Hepatocyte (in vitro differentiated cells): ENCODE data around the gene ANO2. TPM values are rescaled to one million over a fixed set of nuclear protein-coding genes. Genes with fewer than 3 reads are reported as not detected.

Experiments
- DNase-seq: peaks from one replicate; pipeline ENCODE4 v3.0.0-alpha.2; 2016; ENCODE audit warnings: low spot score
- H2AFZ ChIP-seq: fragments of 200-600 bp; sonication (generic); 2 replicates; pipeline ENCODE4 v1.6.0; 2016; ENCODE audit warnings: antibody characterized with exemption, mild to moderate bottlenecking
- H3K27ac ChIP-seq: fragments of 200-600 bp; sonication (generic); 2 replicates; pipeline ENCODE4 v1.5.1; 2016; ENCODE audit warnings: mild to moderate bottlenecking
- H3K27me3 ChIP-seq: fragments of 200-600 bp; sonication (generic); 2 replicates; pipeline ENCODE4 v1.6.1; 2016
- H3K36me3 ChIP-seq: fragments of 200-600 bp; sonication (generic); replicated peaks from 2 replicates; pipeline ENCODE4 v1.5.1; 2016; ENCODE audit warnings: low read depth; ENCODE audit not compliant: insufficient read depth
- H3K4me1 ChIP-seq: fragments of 200-600 bp; sonication (generic); 2 replicates; pipeline ENCODE4 v1.5.1; 2016; ENCODE audit warnings: mild to moderate bottlenecking, moderate library complexity; ENCODE audit not compliant: insufficient read depth
- H3K4me2 ChIP-seq: fragments of 200-600 bp; sonication (generic); 2 replicates; pipeline ENCODE4 v1.6.0; 2016
- H3K4me3 ChIP-seq: fragments of 200-600 bp; sonication (generic); 2 replicates; pipeline ENCODE4 v1.5.1; 2016; ENCODE audit warnings: mild to moderate bottlenecking
- H3K79me2 ChIP-seq: fragments of 200-600 bp; sonication (generic); 2 replicates; pipeline ENCODE4 v1.6.0; 2017; ENCODE audit warnings: mild to moderate bottlenecking
- H3K9me2 ChIP-seq: fragments of 200-600 bp; sonication (generic); replicated peaks from 2 replicates; pipeline ENCODE4 v1.6.0; 2017; ENCODE audit warnings: mild to moderate bottlenecking; ENCODE audit not compliant: insufficient read depth
- H3K9me3 ChIP-seq: fragments of 200-600 bp; sonication (generic); 2 replicates; pipeline ENCODE4 v1.5.1; 2016; ENCODE audit warnings: low read depth, mild to moderate bottlenecking
- H4K20me1 ChIP-seq: fragments of 200-600 bp; sonication (generic); 2 replicates; pipeline ENCODE4 v1.6.0; 2016; ENCODE audit warnings: mild to moderate bottlenecking; ENCODE audit not compliant: insufficient read depth, poor library complexity, severe bottlenecking
- EZH2 ChIP-seq: fragments of 200-600 bp; sonication (generic); IDR thresholded peaks from 2 replicates; pipeline ENCODE4 v1.6.1; 2016; ENCODE audit warnings: antibody characterized with exemption, mild to moderate bottlenecking, borderline replicate concordance
- EZH2phosphoT487 ChIP-seq: fragments of 200-600 bp; sonication (generic); IDR thresholded peaks from one replicate; pipeline ENCODE4 v1.6.1; 2018; ENCODE audit warnings: antibody characterized with exemption, mild to moderate bottlenecking, low read depth, moderate library complexity; ENCODE audit not compliant: unreplicated experiment, severe bottlenecking
- WGBS: methylation state at CpG from one replicate; pipeline ENCODE4 v1.1.6; 2016; ENCODE audit warnings: low lambda C conversion rate; ENCODE audit errors: missing lambda C conversion rate; 5-methylcytosine and 5-hydroxymethylcytosine counted together
- polyA plus RNA-seq: library from polyadenylated mRNA; unstranded; fragments of >200 nt; fragmentation: Nextera tagmentation; extraction: Ambion mirVana; gene quantifications from 2 replicates; pipeline ENCODE4 v1.2.1, GENCODE V29; 2016
- total RNA-seq: library from RNA; depleted of rRNA; stranded (reverse); fragments of >200 nt; gene quantifications from 2 replicates; pipeline ENCODE4 v1.2.3, GENCODE V29; 2014
- TF ChIP-seq, protein P1 (sequence below): fragments of 200-600 bp; sonication (generic); IDR thresholded peaks from 2 replicates; pipeline ENCODE4 v1.5.1; 2016; ENCODE audit warnings: antibody characterized with exemption, mild to moderate bottlenecking; ENCODE audit not compliant: poor library complexity

The ANO2 gene
- total and polyA plus RNA-seq, 2 experiments from 2014 or later, result 1.0 to 1.9 TPM

DNA sequence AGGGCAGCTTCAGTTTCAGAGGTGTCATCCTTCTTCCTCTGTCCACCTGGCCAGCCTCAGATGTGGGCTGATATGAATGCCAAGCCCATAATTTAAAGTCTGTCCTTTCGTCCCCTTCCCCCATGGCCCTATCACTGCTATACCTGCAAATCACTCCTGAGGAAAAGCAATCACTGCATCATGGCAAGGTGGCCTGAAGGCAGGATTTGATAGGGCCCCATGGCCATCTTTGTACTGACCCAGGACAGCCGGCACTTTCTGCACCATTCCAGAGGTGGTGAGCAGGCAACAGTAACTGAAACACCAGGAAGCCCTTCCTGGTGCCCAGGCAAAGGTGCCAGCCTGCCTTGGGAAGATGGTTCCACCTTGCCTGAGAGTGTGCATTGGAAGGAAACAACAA, 60.8 kb downstream of the ANO2 start:
- no peak for TF ChIP-seq EZH2
- TF ChIP-seq, protein P1, sequence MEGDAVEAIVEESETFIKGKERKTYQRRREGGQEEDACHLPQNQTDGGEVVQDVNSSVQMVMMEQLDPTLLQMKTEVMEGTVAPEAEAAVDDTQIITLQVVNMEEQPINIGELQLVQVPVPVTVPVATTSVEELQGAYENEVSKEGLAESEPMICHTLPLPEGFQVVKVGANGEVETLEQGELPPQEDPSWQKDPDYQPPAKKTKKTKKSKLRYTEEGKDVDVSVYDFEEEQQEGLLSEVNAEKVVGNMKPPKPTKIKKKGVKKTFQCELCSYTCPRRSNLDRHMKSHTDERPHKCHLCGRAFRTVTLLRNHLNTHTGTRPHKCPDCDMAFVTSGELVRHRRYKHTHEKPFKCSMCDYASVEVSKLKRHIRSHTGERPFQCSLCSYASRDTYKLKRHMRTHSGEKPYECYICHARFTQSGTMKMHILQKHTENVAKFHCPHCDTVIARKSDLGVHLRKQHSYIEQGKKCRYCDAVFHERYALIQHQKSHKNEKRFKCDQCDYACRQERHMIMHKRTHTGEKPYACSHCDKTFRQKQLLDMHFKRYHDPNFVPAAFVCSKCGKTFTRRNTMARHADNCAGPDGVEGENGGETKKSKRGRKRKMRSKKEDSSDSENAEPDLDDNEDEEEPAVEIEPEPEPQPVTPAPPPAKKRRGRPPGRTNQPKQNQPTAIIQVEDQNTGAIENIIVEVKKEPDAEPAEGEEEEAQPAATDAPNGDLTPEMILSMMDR, result no peak
- no peak for TF ChIP-seq EZH2phosphoT487
- no peak for DNase-seq
- Histone ChIP-seq H3K4me2 (no peak overlapping the region), H3K9me3 (no peaks in the 10 kb centered on the region), H3K79me2 (no peaks in the 10 kb centered on the region), H3K27me3 (peaks cover 7% of the 10 kb centered on the region), H3K27ac (no peak overlapping the region), H3K9me2 (no peaks in the 10 kb centered on the region), H2AFZ (no peak overlapping the region), H3K4me3 (no peak overlapping the region), H3K36me3 (no peaks in the 10 kb centered on the region), H4K20me1 (no peaks in the 10 kb centered on the region), H3K4me1 (no peaks in the 10 kb centered on the region)
- WGBS, result 90% methylated on average over 2 of the region's 2 CpGs

DNA sequence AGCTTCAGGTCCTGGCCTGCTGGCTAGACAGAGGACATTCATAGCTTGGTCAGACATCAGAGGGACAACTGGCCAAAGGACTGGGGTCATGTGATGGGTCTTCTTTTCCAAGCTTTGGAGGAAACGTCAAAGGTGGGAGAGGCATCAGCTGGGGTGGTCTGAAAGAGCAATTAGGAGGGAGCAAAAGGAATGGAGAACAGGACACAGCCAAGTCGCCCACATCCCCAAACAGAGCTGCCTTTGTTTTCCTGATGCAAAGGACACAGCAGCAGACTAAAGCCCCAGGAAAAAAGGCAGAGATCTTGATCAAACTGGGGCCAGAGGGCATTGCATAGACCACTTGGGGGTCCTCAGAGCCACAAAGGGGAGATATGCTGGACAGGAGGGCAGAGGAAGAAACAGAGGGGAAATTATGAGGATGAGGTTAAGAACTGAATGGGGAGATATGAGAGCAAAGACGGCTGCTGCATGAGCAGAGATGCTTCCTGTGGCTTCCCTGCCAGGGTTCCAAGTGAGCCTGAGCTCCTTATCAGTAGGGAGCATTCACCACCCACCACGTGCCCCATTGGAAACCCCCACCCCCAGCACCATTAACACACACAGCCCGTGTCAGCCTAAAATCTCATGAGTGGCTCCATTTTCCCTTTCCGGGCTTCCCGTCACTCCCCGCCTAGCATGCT, 62.4 kb downstream of the ANO2 start:
- H3K4me3 ChIP-seq, result no peak overlapping the region
- no peaks in the 10 kb centered on the region for H3K36me3 ChIP-seq
- no peak overlapping the region for H3K4me2 ChIP-seq
- 77% methylated on average over 8 of the region's 8 CpGs for WGBS
- no peaks in the 10 kb centered on the region for H3K9me2 ChIP-seq
- TF ChIP-seq, protein P1, result no peak
- TF ChIP-seq EZH2 (no peak), EZH2phosphoT487 (no peak)
- H3K27me3 ChIP-seq, result peaks cover 8% of the 10 kb centered on the region
- H2AFZ ChIP-seq, result no peak overlapping the region
- no peaks in the 10 kb centered on the region for H3K79me2 ChIP-seq
- H3K4me1 ChIP-seq, result no peaks in the 10 kb centered on the region
- no peak overlapping the region for H3K27ac ChIP-seq
- DNase-seq, result no peak
- H3K9me3 ChIP-seq, result no peaks in the 10 kb centered on the region
- no peaks in the 10 kb centered on the region for H4K20me1 ChIP-seq

DNA sequence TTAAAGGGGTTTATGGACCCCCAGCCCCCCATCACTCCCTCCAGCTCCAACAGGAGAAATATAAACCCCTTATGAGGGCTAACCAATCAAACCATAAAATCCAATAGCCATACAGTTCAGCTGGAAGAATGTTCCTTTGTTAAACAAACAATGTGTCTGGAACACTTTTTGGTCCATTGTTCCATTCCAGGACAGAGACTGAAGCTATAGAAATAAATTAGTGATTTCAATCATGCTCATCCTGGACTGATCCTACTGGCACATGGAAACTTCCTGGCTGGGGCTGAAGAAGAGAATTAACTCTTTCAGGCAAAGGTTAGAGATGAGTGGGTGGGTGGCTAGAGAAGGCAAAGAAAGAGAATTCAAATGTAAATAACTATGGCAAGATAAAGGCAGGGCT, 63.4 kb downstream of the ANO2 start:
- DNase-seq, result no peak
- TF ChIP-seq, protein P1, result no peak
- TF ChIP-seq EZH2, result no peak
- TF ChIP-seq EZH2phosphoT487, result no peak
- Histone ChIP-seq H3K36me3 (no peaks in the 10 kb centered on the region), H3K4me1 (no peaks in the 10 kb centered on the region), H3K4me2 (no peak overlapping the region), H3K9me3 (no peaks in the 10 kb centered on the region), H4K20me1 (no peaks in the 10 kb centered on the region), H3K9me2 (no peaks in the 10 kb centered on the region), H3K79me2 (no peaks in the 10 kb centered on the region), H3K27ac (no peak overlapping the region), H3K27me3 (peaks cover 8% of the 10 kb centered on the region), H2AFZ (no peak overlapping the region), H3K4me3 (no peak overlapping the region)
